Neural cell (in vitro differentiated cells): ENCODE measurements around the gene SPRYD7. TPM values are rescaled to one million over a fixed set of nuclear protein-coding genes. Genes with fewer than 3 reads are reported as not detected.

Experiments
- H2AFZ ChIP-seq: fragments of 200-600, 300-800 bp; sonication (generic), shearing (Covaris generic); 2 replicates; pipeline ENCODE4 v1.6.0; 2014; ENCODE audit warnings: low read depth, mild to moderate bottlenecking, antibody characterized with exemption, low read length, moderate library complexity
- H3F3A ChIP-seq: fragments of 200-600 bp; shearing (Covaris generic); 2 replicates; pipeline ENCODE4 v1.6.1; 2016; ENCODE audit warnings: mild to moderate bottlenecking, moderate library complexity, mixed read lengths, antibody characterized with exemption, low read length; ENCODE audit not compliant: insufficient read depth, poor library complexity, severe bottlenecking
- H3K27ac ChIP-seq: fragments of 200-600, 300-800 bp; sonication (generic), shearing (Covaris generic); 2 replicates; pipeline ENCODE4 v1.5.1; 2014; ENCODE audit warnings: mild to moderate bottlenecking, low read length, moderate library complexity
- H3K27me3 ChIP-seq: fragments of 300-800, 200-600 bp; sonication (generic), shearing (Covaris generic); 2 replicates; pipeline ENCODE4 v1.6.0; 2014; ENCODE audit warnings: mild to moderate bottlenecking, low read depth, low read length, moderate library complexity; ENCODE audit not compliant: insufficient read depth
- H3K36me3 ChIP-seq: fragments of 300-800, 200-600 bp; sonication (generic), shearing (Covaris generic); 2 replicates; pipeline ENCODE4 v1.5.1; 2014; ENCODE audit warnings: mild to moderate bottlenecking, antibody characterized with exemption, low read length, moderate library complexity; ENCODE audit not compliant: insufficient read depth
- H3K4me2 ChIP-seq: fragments of 300-800, 200-600 bp; sonication (generic), shearing (Covaris generic); 2 replicates; pipeline ENCODE4 v1.6.0; 2014; ENCODE audit warnings: mild to moderate bottlenecking, low read length
- H3K4me3 ChIP-seq: fragments of 300-800, 200-600 bp; sonication (generic), shearing (Covaris generic); 2 replicates; pipeline ENCODE4 v1.5.1; 2014; ENCODE audit warnings: mild to moderate bottlenecking, low read length, moderate library complexity
- H3K79me2 ChIP-seq: fragments of 200-600 bp; shearing (Covaris generic); replicated peaks from 2 replicates; pipeline ENCODE4 v1.6.0; 2014; ENCODE audit warnings: mild to moderate bottlenecking, low read length, moderate library complexity; ENCODE audit not compliant: insufficient read depth
- H3K9ac ChIP-seq: fragments of 300-800, 200-600 bp; sonication (generic), shearing (Covaris generic); 2 replicates; pipeline ENCODE4 v1.6.1; 2016; ENCODE audit warnings: mild to moderate bottlenecking, low read length, mixed read lengths
- H3K9me2 ChIP-seq: fragments of 200-600 bp; shearing (Covaris generic); 2 replicates; pipeline ENCODE4 v1.6.1; 2016; ENCODE audit warnings: mild to moderate bottlenecking, low read length, mixed read lengths; ENCODE audit not compliant: insufficient read depth
- H3K9me3 ChIP-seq: fragments of 200-600, 300-800 bp; sonication (generic), shearing (Covaris generic); 2 replicates; pipeline ENCODE4 v1.6.1; 2016; ENCODE audit warnings: mild to moderate bottlenecking, mixed run types, low read length, moderate library complexity, mixed read lengths
- H4K20me1 ChIP-seq: fragments of 200-600 bp; shearing (Covaris generic); 2 replicates; pipeline ENCODE4 v1.6.1; 2016; ENCODE audit warnings: mild to moderate bottlenecking, mixed run types; ENCODE audit not compliant: insufficient read depth
- EP300 ChIP-seq: fragments of 450-650 bp; conservative IDR thresholded peaks from 2 replicates; pipeline ENCODE4 v1.6.1; 2014; ENCODE audit warnings: antibody characterized with exemption, mild to moderate bottlenecking, moderate library complexity; ENCODE audit not compliant: poor library complexity, severe bottlenecking
- EZH2 ChIP-seq: fragments of 200-600, 300-800 bp; shearing (Covaris generic), sonication (generic); IDR thresholded peaks from 2 replicates; pipeline ENCODE4 v1.6.1; 2014; ENCODE audit warnings: antibody characterized with exemption, low read length, borderline replicate concordance, mild to moderate bottlenecking; ENCODE audit not compliant: insufficient read depth, poor library complexity, severe bottlenecking
- MXI1 ChIP-seq: fragments of 450-650 bp; conservative IDR thresholded peaks from 2 replicates; pipeline ENCODE4 v1.6.1; 2014; ENCODE audit warnings: antibody characterized with exemption, mild to moderate bottlenecking; ENCODE audit not compliant: poor library complexity, severe bottlenecking
- POLR2AphosphoS5 ChIP-seq: IDR thresholded peaks from 2 replicates; pipeline ENCODE4 v1.6.1; 2012
- RAD21 ChIP-seq: fragments of 450-650 bp; conservative IDR thresholded peaks from 2 replicates; pipeline ENCODE4 v1.6.1; 2014; ENCODE audit warnings: antibody characterized with exemption, mild to moderate bottlenecking, moderate library complexity
- SMC3 ChIP-seq: fragments of 450-650 bp; conservative IDR thresholded peaks from 2 replicates; pipeline ENCODE4 v1.6.1; 2014; ENCODE audit warnings: antibody characterized with exemption, mild to moderate bottlenecking, moderate library complexity; ENCODE audit not compliant: poor library complexity
- TAF1 ChIP-seq: IDR thresholded peaks from 2 replicates; pipeline ENCODE4 v1.6.1; 2012; ENCODE audit warnings: low read depth
- polyA plus RNA-seq: library from polyadenylated mRNA; depleted of rRNA; stranded (reverse); fragments of >200 nt; gene quantifications from 2 replicates; pipeline ENCODE4 v1.2.3, GENCODE V29; 2014
- TF ChIP-seq, protein P1 (sequence below): IDR thresholded peaks from 2 replicates; pipeline ENCODE4 v1.6.1; 2012; ENCODE audit warnings: borderline replicate concordance
- TF ChIP-seq, protein P2 (sequence below): fragments of 450-650 bp; IDR thresholded peaks from 2 replicates; pipeline ENCODE4 v1.5.1; 2014; ENCODE audit warnings: antibody characterized with exemption, mild to moderate bottlenecking, moderate library complexity; ENCODE audit not compliant: poor library complexity, severe bottlenecking

SPRYD7 gene
- polyA plus RNA-seq, 1 donor from 2014 or later: 15.4 TPM

DNA sequence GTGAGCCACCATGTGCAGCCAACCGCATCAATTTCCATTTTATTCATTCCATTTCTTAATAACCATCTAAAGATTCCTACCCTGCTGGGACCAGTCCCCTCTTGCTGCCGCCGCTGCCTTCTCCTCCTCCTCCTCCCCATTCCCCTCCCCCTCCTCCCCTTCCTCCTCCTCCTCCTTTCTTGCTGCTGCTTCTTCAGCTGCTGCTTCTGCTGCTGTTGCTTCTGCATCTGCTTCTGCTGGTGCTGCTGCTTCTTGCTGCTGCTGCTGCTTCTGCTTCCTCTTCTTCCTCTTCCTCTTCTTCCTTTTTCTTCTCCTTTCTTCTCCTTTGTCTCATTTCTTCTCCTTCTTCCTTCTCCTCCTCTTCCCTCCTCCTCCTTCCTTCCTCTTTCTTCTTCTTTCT is 20.0 kb upstream of the SPRYD7 start:
- Histone ChIP-seq H4K20me1 (no peaks in the 10 kb centered on the region), H3K9me3 (no peaks in the 10 kb centered on the region), H3K4me3 (no peak overlapping the region), H3F3A (no peaks in the 10 kb centered on the region), H3K9me2 (no peaks in the 10 kb centered on the region), H3K9ac (no peak overlapping the region), H3K4me2 (no peak overlapping the region), H3K36me3 (no peaks in the 10 kb centered on the region), H2AFZ (no peak overlapping the region), H3K27me3 (no peaks in the 10 kb centered on the region), H3K79me2 (no peaks in the 10 kb centered on the region), H3K27ac (no peak overlapping the region)
- TF ChIP-seq TAF1 (no peak), MXI1 (no peak), SMC3 (no peak), EZH2 (no peak)
- TF ChIP-seq, protein P1, sequence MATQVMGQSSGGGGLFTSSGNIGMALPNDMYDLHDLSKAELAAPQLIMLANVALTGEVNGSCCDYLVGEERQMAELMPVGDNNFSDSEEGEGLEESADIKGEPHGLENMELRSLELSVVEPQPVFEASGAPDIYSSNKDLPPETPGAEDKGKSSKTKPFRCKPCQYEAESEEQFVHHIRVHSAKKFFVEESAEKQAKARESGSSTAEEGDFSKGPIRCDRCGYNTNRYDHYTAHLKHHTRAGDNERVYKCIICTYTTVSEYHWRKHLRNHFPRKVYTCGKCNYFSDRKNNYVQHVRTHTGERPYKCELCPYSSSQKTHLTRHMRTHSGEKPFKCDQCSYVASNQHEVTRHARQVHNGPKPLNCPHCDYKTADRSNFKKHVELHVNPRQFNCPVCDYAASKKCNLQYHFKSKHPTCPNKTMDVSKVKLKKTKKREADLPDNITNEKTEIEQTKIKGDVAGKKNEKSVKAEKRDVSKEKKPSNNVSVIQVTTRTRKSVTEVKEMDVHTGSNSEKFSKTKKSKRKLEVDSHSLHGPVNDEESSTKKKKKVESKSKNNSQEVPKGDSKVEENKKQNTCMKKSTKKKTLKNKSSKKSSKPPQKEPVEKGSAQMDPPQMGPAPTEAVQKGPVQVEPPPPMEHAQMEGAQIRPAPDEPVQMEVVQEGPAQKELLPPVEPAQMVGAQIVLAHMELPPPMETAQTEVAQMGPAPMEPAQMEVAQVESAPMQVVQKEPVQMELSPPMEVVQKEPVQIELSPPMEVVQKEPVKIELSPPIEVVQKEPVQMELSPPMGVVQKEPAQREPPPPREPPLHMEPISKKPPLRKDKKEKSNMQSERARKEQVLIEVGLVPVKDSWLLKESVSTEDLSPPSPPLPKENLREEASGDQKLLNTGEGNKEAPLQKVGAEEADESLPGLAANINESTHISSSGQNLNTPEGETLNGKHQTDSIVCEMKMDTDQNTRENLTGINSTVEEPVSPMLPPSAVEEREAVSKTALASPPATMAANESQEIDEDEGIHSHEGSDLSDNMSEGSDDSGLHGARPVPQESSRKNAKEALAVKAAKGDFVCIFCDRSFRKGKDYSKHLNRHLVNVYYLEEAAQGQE: no peak

DNA sequence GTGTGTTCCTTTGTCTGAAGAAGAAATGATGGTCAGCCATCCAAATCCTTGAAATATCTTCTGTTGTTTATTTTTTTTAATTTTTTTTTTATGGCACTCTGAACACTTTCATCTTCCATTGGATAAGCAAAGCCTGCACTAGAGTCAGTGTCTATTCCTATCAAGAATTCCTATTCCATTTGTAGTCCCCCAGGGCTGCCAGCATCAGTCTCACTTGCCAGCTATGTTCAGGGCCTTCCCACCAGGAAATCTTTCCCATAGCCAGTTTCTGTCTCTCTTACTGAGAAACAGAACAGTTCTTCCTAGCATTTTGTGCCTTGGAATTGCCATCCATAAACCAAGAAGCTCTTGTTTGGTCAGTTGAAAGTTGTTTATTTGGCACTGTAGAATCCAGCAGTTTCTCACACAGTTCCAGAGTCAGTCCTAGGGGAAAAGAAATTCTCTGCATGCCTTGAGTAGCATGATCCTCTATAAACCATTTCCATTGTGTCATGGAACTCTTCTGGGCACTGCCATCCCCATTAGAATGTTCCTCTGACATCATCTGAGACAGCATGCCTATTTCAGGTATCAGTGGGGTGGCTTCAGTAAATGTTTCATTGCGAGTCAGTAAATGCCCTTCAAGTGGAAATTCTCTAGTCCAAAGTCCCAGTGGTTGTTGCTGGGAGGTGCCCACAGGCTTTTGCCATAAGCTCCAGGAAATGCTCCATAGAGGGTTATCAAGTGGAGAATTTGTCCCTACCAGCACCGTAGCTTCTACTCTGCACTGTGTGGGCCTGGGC is 18.7 kb upstream of the SPRYD7 start:
- Histone ChIP-seq H3K79me2 (no peaks in the 10 kb centered on the region), H3K9me3 (no peaks in the 10 kb centered on the region), H3F3A (no peaks in the 10 kb centered on the region), H3K4me2 (no peak overlapping the region), H3K9me2 (no peaks in the 10 kb centered on the region), H3K9ac (no peak overlapping the region), H3K27ac (no peak overlapping the region), H2AFZ (no peak overlapping the region), H3K36me3 (no peaks in the 10 kb centered on the region), H4K20me1 (no peaks in the 10 kb centered on the region), H3K27me3 (no peaks in the 10 kb centered on the region), H3K4me3 (no peak overlapping the region)
- TF ChIP-seq EP300 (no peak), POLR2AphosphoS5 (no peak), RAD21 (no peak), MXI1 (no peak), EZH2 (no peak), TAF1 (no peak), SMC3 (no peak)
- TF ChIP-seq, protein P2, sequence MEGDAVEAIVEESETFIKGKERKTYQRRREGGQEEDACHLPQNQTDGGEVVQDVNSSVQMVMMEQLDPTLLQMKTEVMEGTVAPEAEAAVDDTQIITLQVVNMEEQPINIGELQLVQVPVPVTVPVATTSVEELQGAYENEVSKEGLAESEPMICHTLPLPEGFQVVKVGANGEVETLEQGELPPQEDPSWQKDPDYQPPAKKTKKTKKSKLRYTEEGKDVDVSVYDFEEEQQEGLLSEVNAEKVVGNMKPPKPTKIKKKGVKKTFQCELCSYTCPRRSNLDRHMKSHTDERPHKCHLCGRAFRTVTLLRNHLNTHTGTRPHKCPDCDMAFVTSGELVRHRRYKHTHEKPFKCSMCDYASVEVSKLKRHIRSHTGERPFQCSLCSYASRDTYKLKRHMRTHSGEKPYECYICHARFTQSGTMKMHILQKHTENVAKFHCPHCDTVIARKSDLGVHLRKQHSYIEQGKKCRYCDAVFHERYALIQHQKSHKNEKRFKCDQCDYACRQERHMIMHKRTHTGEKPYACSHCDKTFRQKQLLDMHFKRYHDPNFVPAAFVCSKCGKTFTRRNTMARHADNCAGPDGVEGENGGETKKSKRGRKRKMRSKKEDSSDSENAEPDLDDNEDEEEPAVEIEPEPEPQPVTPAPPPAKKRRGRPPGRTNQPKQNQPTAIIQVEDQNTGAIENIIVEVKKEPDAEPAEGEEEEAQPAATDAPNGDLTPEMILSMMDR: no peak
- TF ChIP-seq, protein P1: no peak
